CD4-positive, alpha-beta T cell treated with Interleukin-17A for 1 hour (primary cell): ENCODE results near the gene DUSP2.
"Not testable (repeated sequence)": the region's sequence is repeated elsewhere in the genome, so short reads cannot be mapped to it uniquely, and the experiment has no call there.

Source experiments
- DNase-seq: peaks from one replicate; pipeline ENCODE4 v3.0.0-alpha.2; 2020

The DUSP2 gene

DNA sequence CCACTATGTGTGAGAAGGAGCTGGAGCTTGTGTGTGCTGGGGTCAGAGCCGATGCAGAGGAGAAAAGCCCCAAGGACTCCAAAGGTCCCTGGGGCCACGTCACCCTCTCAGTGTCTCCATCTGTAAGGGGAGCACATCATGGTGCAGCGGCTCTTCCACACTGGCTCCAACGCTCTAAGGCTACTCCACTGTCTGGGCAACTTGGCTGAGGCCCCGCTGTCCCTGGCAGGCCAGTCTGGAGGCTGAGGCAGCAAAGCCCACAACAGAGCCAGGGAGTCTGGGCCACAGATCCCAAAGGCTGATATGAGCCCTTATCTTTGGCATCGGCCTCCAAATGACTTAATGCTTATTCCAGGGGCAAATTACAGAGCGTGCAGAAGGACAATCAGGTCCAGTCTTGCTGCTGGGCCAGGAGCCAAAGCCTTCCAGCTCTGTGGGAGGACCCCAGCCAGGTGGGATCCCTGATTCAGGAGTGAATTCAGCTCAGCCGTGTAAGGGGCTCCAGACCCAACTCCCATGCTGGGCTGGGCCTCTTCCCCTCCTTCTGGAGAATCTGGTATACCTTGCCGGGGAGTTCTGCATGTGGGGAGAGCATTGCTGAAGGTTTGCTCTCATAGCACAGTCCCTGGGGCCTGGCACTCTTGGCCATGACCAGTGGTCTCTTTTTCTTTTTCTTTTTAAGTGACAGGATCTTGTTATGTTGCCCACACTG, 1.8 kb upstream of the DUSP2 start:
- peak; percentile 42 for DNase-seq

- peak; percentile 92 for DNase-seq
Measured at GRCh38 chr2:96146153-96146880, 1.1 kb upstream of the DUSP2 start.

DNA sequence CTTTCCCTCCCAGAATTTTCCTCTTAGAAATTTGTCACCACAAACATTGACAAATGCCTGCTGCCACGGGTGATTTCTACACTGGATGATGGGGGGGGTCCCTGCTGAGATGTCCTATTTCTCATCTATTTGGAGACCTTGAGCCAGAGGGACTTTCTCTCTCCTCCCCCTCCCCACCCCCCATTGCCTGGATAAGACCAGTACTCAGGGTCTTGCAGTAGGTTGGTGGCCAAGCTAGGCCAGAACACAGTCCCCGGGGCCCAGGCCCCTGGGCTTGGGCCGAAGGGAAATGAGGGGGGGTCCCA, 560 bp upstream of the DUSP2 start:
- DNase-seq: no peak

DNA sequence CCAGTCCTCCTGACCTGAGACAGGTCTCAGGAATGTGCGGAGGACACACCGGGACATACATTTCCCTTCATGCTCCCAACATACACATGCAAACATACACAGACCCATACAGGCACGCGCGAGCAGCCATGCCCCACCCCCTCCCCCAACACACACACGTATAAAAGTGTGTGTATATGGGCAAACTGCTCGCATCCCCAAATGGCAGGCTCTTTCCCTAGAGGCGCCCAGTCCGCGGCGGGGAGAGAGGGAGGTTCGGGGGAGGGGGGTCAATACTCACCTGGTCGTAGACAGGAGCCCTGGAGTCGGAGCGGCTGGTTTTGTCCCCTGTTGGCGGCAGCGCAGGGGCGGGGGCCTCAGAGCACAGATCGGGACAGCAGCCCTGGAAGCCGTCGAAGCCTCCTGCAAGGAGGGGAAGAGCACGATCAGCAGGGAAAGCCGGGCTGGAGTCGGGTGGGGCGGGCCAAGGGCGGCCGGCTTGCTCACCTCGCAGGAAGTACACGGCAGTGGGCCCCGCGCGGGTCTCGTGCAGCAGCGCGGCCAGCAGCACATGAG, 682 bp downstream of the DUSP2 start:
- DNase-seq: peak; percentile 50

- peak; percentile 52 for DNase-seq
Measured at GRCh38 chr2:96143848-96144480, 1.3 kb downstream of the DUSP2 start.

- DNase-seq: peak; percentile 56
Measured at GRCh38 chr2:96143231-96143847, 1.9 kb downstream of the DUSP2 start.

DNA sequence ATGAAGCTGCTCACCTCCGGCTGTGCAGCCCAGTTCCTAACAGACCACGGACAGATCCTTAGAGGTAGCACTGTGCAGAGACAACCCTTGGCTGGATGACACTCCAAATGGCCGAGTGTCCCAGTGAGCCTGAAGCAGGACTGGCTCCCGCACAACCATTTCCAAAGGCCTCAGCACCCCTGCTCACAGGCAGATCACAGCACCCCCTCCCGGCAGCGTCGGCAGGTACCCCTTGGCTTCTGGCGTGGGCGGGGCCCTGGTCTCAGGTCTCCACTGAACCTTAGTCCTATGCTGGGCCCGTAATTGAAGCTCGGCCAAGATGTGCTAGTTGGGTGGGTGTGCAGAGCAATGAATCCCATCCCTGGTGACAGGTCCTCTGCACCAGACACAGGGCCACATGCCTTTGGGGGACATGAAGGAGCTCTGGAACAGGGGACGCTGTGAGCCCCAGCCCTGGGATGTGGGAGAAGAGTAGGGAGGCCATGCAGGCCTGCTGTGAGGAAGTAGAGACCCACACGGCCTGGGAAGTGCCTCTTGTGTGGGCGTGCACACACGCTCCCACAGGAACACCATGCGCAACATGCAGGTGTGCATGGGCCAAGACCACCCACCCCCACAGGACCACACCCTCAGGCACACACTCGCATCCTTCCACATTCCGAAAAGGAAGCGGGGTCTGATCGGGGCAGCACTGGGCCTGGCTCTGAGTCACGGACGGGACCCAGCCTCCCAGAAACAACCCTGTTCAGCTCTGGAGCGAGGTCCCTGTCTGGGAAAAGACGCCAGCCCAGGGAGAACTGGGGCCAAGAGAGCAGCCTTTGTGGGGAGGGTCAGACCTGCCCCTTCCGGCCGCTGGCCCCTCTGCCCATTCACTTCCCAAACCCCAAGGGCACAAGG, 2.8 kb downstream of the DUSP2 start:
- peak; percentile 82 for DNase-seq

- DNase-seq: not testable (repeated sequence)
Measured at GRCh38 chr2:96141624-96141967, 3.6 kb downstream of the DUSP2 start.

DNA sequence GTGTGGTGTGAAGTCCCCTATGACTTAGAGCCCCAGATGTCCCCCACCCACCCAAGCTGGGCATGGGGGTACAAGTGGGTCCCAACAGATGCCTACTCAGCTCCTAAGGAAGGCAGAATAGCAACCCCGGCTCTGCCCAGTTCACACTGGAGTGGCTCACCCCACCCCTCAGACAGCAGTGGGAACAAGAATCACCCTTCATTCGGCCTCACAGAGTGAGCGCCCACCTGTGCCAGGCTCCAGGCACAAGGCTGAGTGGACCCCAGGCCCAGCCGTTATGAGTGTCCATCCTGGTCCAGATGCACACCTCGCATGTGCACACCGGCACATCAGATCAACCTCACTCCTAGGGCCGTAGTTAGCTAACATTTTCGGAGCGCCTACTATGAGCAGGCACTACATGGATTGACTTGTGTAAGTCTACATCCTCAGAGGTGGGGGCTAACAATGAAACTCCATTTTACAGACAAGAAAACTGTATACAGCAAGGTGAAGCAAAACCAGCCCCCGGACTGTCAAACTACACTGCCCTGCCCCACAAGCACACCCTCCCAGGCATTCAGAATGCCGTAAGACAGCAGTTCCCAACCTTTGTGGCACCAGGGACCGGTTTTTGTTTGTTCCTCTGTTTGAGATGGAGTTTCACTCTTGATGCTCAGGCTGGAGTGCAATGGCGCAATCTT, 4.2 kb downstream of the DUSP2 start:
- DNase-seq: peak; percentile 51

DNA sequence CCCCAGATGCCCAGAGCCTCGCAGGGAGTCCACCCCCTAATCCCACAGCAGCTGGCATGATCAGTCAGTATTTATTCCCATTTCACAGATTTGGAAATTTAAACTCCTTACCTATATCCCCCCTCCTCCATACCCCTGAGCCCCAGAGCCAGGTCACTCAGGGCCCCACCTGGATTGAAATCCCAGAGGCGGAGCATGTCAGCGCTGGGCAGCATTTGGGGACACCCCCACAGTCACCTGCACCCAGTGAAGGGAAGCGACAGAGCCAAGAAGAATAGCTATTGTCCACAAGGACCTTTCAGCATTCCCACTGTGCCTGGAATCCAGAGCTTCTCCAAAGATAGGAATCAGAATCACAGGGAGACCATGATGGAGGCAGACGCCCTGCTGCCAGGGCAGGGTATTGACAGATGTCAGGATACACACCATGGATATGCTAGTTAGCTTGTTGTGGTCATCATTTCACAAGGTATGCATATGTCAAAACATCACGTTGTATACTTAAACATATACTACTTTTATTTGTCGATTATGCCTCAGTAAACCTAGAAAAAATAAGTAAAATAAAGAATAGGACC, 6.0 kb downstream of the DUSP2 start:
- peak; percentile 30 for DNase-seq

DNA sequence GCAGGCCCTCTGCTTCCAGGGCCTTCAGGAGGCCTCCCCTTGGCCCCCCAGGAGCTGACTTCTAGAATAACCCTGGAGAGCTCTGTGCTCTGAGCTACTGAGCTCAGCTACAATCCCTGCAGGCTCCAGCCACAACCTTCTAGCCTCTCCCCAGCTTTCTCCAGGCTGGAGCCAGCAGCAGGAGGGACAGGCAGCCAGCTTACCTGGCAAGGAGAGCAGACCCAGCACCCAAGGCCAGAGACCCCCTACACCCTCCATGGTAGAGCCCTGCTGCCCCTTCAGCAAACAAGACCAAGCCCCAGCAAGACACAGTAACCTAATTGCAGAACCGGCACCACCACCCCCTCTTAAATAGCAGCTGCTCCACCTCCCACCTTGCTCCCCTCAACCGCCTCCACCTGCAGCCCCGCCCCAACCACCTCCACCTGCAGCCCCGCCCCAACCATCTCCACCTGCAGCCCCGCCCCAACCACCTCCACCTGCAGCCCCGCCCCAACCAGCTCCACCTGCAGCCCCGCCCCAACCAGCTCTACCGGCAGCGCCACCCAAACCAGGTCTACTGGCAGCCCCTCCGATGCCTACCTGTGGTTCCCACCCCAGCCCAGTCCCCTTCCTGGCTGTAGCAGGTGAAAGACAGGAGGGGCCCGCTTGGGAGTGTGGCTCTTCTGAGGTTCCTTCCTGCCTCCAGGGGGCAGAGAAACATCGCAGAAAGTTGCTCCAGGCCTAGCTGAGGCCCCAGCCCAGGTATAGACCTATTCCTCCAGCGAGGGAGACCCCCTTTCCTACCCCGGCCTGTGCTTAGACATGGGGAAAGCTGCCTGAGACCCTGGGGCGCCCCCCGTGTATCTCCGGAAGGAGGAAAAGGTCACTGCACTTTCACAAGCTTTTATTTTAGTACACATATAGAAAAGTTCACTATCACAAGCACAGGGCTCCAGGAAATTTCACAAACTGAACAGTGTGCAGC, 6.8 kb downstream of the DUSP2 start, which contains the start of gene ASTL:
ASTL (minus strand) TSS at position 324 of the 967 bp plus-strand sequence; CDS start at position 258, 66 bp downstream.
- peak; percentile 77 for DNase-seq

DNA sequence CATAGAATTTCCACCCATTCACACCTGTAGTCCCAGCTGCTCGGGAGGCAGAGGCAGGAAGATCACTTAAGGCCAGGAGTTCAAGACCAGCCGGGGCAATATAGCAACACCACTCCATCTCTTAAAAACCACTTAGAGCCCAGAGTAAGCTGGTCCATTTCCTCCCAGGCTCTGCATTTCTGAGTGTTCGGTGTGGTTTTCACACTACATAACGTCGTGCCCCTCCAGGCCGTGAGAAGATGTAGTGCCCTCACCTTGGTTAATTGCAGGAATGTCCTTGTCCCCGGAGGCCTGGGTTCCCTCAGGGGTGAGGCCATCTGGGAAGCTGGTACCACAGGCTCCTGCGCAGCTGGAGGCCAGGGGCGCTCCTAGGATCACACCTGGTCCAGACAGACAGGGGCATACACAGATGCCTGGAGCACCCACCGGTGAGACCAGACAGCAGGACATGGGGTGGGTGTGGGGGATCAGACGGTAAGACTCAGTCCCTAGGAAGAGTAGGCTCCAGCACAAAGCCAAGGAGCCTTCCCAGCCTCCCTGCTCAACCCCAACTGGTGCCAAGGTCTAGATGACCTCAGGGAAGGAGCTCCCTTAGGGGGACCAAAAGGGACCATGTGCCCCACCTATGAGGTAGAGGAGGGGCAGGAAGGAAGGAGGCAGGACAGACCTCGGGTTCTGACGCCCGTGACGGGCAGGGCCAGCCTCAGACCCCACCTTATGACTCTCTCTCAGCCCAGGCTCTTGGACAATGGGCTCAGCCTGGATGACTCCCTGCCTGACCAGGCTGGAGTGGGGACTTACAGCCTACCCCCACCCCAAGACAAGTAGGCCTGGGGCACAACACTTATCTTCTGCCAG, 7.7 kb downstream of the DUSP2 start:
- DNase-seq: peak; percentile 37

DNA sequence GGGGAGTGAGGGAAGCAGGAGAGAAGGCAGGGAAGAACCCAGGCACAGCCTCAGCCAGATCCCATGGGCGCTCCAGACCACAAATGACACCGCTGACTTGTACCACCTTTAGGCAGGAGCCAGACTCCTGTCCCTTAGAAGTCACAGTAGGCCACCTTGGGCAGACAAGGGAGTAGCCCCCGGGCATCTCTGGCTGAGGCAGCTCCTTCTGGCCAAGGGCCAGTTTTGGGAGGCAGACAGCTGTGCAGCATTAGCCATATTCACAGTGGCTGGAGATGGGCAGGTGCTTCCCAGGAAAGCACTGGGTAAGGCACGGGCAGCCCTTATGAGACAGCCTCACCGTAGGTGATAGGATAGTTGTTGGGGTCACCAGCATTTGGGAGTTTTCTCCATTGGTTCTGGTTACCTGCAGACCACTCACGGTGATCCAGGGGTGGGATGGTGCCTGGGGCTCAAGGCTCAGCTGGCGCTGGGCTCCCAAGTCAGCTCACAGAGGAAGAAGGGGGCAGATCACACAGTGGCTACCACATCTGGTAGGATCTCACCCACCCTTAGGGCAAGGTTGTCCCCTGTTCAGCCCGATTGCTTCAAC, 9.0 kb downstream of the DUSP2 start:
- DNase-seq: peak; percentile 31

DNA sequence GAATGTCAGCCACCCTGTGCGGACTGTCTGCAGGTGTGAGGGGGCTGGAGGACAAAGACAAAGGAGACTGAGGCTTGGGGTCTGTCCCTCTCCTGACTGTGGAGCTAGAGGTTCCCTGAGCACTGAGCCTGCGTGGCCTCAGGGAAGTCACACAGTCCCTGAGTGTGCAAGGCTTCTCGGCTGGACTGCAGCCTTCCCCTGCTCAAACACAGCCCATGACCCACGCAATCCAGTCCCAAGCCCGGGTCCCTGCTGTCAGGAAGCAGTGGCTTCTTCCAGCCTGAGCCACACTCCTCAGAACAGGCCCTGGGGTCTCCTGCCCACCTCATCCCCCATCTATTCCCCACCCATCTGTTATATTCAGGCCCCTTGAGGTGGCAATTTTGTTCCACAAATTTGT, 9.6 kb downstream of the DUSP2 start:
- no peak for DNase-seq

GRCh38 chr2:96135171-96135570, 10.1 kb downstream of the DUSP2 start:
- peak; percentile 16 for DNase-seq

- peak; percentile 20 for DNase-seq
Measured at GRCh38 chr2:96134421-96134820, 10.8 kb downstream of the DUSP2 start.

GRCh38 chr2:96131813-96132745, 13.2 kb downstream of the DUSP2 start:
- DNase-seq: peak; percentile 17
